Neural cell (in vitro differentiated cells): ENCODE measurements around the gene CES5A. TPM values are rescaled to one million over a fixed set of nuclear protein-coding genes. Genes with fewer than 3 reads are reported as not detected.

ENCODE experiments used
- H2AFZ ChIP-seq: fragments of 200-600, 300-800 bp; sonication (generic), shearing (Covaris generic); 2 replicates; pipeline ENCODE4 v1.6.0; 2014; ENCODE audit warnings: low read depth, mild to moderate bottlenecking, antibody characterized with exemption, low read length, moderate library complexity
- H3F3A ChIP-seq: fragments of 200-600 bp; shearing (Covaris generic); 2 replicates; pipeline ENCODE4 v1.6.1; 2016; ENCODE audit warnings: mild to moderate bottlenecking, moderate library complexity, mixed read lengths, antibody characterized with exemption, low read length; ENCODE audit not compliant: insufficient read depth, poor library complexity, severe bottlenecking
- H3K27ac ChIP-seq: fragments of 200-600, 300-800 bp; sonication (generic), shearing (Covaris generic); 2 replicates; pipeline ENCODE4 v1.5.1; 2014; ENCODE audit warnings: mild to moderate bottlenecking, low read length, moderate library complexity
- H3K27me3 ChIP-seq: fragments of 300-800, 200-600 bp; sonication (generic), shearing (Covaris generic); 2 replicates; pipeline ENCODE4 v1.6.0; 2014; ENCODE audit warnings: mild to moderate bottlenecking, low read depth, low read length, moderate library complexity; ENCODE audit not compliant: insufficient read depth
- H3K36me3 ChIP-seq: fragments of 300-800, 200-600 bp; sonication (generic), shearing (Covaris generic); 2 replicates; pipeline ENCODE4 v1.5.1; 2014; ENCODE audit warnings: mild to moderate bottlenecking, antibody characterized with exemption, low read length, moderate library complexity; ENCODE audit not compliant: insufficient read depth
- H3K4me2 ChIP-seq: fragments of 300-800, 200-600 bp; sonication (generic), shearing (Covaris generic); 2 replicates; pipeline ENCODE4 v1.6.0; 2014; ENCODE audit warnings: mild to moderate bottlenecking, low read length
- H3K4me3 ChIP-seq: fragments of 300-800, 200-600 bp; sonication (generic), shearing (Covaris generic); 2 replicates; pipeline ENCODE4 v1.5.1; 2014; ENCODE audit warnings: mild to moderate bottlenecking, low read length, moderate library complexity
- H3K79me2 ChIP-seq: fragments of 200-600 bp; shearing (Covaris generic); replicated peaks from 2 replicates; pipeline ENCODE4 v1.6.0; 2014; ENCODE audit warnings: mild to moderate bottlenecking, low read length, moderate library complexity; ENCODE audit not compliant: insufficient read depth
- H3K9ac ChIP-seq: fragments of 300-800, 200-600 bp; sonication (generic), shearing (Covaris generic); 2 replicates; pipeline ENCODE4 v1.6.1; 2016; ENCODE audit warnings: mild to moderate bottlenecking, low read length, mixed read lengths
- H3K9me2 ChIP-seq: fragments of 200-600 bp; shearing (Covaris generic); 2 replicates; pipeline ENCODE4 v1.6.1; 2016; ENCODE audit warnings: mild to moderate bottlenecking, low read length, mixed read lengths; ENCODE audit not compliant: insufficient read depth
- H3K9me3 ChIP-seq: fragments of 200-600, 300-800 bp; sonication (generic), shearing (Covaris generic); 2 replicates; pipeline ENCODE4 v1.6.1; 2016; ENCODE audit warnings: mild to moderate bottlenecking, mixed run types, low read length, moderate library complexity, mixed read lengths
- H4K20me1 ChIP-seq: fragments of 200-600 bp; shearing (Covaris generic); 2 replicates; pipeline ENCODE4 v1.6.1; 2016; ENCODE audit warnings: mild to moderate bottlenecking, mixed run types; ENCODE audit not compliant: insufficient read depth
- EP300 ChIP-seq: fragments of 450-650 bp; conservative IDR thresholded peaks from 2 replicates; pipeline ENCODE4 v1.6.1; 2014; ENCODE audit warnings: antibody characterized with exemption, mild to moderate bottlenecking, moderate library complexity; ENCODE audit not compliant: poor library complexity, severe bottlenecking
- EZH2 ChIP-seq: fragments of 200-600, 300-800 bp; shearing (Covaris generic), sonication (generic); IDR thresholded peaks from 2 replicates; pipeline ENCODE4 v1.6.1; 2014; ENCODE audit warnings: antibody characterized with exemption, low read length, borderline replicate concordance, mild to moderate bottlenecking; ENCODE audit not compliant: insufficient read depth, poor library complexity, severe bottlenecking
- MXI1 ChIP-seq: fragments of 450-650 bp; conservative IDR thresholded peaks from 2 replicates; pipeline ENCODE4 v1.6.1; 2014; ENCODE audit warnings: antibody characterized with exemption, mild to moderate bottlenecking; ENCODE audit not compliant: poor library complexity, severe bottlenecking
- POLR2AphosphoS5 ChIP-seq: IDR thresholded peaks from 2 replicates; pipeline ENCODE4 v1.6.1; 2012
- RAD21 ChIP-seq: fragments of 450-650 bp; conservative IDR thresholded peaks from 2 replicates; pipeline ENCODE4 v1.6.1; 2014; ENCODE audit warnings: antibody characterized with exemption, mild to moderate bottlenecking, moderate library complexity
- SMC3 ChIP-seq: fragments of 450-650 bp; conservative IDR thresholded peaks from 2 replicates; pipeline ENCODE4 v1.6.1; 2014; ENCODE audit warnings: antibody characterized with exemption, mild to moderate bottlenecking, moderate library complexity; ENCODE audit not compliant: poor library complexity
- TAF1 ChIP-seq: IDR thresholded peaks from 2 replicates; pipeline ENCODE4 v1.6.1; 2012; ENCODE audit warnings: low read depth
- polyA plus RNA-seq: library from polyadenylated mRNA; depleted of rRNA; stranded (reverse); fragments of >200 nt; gene quantifications from 2 replicates; pipeline ENCODE4 v1.2.3, GENCODE V29; 2014
- TF ChIP-seq, protein P1 (sequence below): fragments of 450-650 bp; IDR thresholded peaks from 2 replicates; pipeline ENCODE4 v1.5.1; 2014; ENCODE audit warnings: antibody characterized with exemption, mild to moderate bottlenecking, moderate library complexity; ENCODE audit not compliant: poor library complexity, severe bottlenecking
- TF ChIP-seq, protein P2 (sequence below): IDR thresholded peaks from 2 replicates; pipeline ENCODE4 v1.6.1; 2012; ENCODE audit warnings: borderline replicate concordance

The CES5A gene
- polyA plus RNA-seq, 1 donor from 2014 or later, result 0.27 TPM

DNA sequence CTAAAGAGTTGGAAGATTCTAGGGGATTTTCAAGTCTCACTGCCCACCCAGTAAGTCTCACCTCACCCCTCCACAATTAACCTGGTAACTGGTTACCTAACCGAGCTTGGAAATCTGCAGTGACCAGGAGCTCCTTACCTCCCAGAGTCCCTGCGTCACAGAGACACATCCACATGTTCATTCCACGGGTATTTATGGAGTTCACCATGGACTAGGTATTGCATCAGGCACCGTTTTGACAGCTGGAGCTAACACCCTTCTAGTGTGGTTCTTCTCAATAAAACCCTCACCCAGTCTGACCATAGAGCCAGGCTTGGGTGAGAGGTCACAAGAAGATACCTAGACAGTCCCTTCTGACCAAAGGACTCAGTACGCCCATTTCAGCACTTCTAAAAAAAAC is 2.1 kb downstream of the CES5A start:
- H3K36me3 ChIP-seq, result no peaks in the 10 kb centered on the region
- H3K27ac ChIP-seq, result no peak overlapping the region
- H3F3A ChIP-seq, result no peaks in the 10 kb centered on the region
- TF ChIP-seq EP300 (no peak), RAD21 (no peak), POLR2AphosphoS5 (no peak), TAF1 (no peak), SMC3 (no peak), EZH2 (no peak), MXI1 (no peak)
- TF ChIP-seq, protein P1, sequence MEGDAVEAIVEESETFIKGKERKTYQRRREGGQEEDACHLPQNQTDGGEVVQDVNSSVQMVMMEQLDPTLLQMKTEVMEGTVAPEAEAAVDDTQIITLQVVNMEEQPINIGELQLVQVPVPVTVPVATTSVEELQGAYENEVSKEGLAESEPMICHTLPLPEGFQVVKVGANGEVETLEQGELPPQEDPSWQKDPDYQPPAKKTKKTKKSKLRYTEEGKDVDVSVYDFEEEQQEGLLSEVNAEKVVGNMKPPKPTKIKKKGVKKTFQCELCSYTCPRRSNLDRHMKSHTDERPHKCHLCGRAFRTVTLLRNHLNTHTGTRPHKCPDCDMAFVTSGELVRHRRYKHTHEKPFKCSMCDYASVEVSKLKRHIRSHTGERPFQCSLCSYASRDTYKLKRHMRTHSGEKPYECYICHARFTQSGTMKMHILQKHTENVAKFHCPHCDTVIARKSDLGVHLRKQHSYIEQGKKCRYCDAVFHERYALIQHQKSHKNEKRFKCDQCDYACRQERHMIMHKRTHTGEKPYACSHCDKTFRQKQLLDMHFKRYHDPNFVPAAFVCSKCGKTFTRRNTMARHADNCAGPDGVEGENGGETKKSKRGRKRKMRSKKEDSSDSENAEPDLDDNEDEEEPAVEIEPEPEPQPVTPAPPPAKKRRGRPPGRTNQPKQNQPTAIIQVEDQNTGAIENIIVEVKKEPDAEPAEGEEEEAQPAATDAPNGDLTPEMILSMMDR, result no peak
- TF ChIP-seq, protein P2, sequence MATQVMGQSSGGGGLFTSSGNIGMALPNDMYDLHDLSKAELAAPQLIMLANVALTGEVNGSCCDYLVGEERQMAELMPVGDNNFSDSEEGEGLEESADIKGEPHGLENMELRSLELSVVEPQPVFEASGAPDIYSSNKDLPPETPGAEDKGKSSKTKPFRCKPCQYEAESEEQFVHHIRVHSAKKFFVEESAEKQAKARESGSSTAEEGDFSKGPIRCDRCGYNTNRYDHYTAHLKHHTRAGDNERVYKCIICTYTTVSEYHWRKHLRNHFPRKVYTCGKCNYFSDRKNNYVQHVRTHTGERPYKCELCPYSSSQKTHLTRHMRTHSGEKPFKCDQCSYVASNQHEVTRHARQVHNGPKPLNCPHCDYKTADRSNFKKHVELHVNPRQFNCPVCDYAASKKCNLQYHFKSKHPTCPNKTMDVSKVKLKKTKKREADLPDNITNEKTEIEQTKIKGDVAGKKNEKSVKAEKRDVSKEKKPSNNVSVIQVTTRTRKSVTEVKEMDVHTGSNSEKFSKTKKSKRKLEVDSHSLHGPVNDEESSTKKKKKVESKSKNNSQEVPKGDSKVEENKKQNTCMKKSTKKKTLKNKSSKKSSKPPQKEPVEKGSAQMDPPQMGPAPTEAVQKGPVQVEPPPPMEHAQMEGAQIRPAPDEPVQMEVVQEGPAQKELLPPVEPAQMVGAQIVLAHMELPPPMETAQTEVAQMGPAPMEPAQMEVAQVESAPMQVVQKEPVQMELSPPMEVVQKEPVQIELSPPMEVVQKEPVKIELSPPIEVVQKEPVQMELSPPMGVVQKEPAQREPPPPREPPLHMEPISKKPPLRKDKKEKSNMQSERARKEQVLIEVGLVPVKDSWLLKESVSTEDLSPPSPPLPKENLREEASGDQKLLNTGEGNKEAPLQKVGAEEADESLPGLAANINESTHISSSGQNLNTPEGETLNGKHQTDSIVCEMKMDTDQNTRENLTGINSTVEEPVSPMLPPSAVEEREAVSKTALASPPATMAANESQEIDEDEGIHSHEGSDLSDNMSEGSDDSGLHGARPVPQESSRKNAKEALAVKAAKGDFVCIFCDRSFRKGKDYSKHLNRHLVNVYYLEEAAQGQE, result no peak
- no peaks in the 10 kb centered on the region for H3K9me2 ChIP-seq
- no peaks in the 10 kb centered on the region for H4K20me1 ChIP-seq
- no peaks in the 10 kb centered on the region for H3K27me3 ChIP-seq
- no peak overlapping the region for H3K9ac ChIP-seq
- H3K79me2 ChIP-seq, result no peaks in the 10 kb centered on the region
- H2AFZ ChIP-seq, result no peak overlapping the region
- H3K9me3 ChIP-seq, result no peaks in the 10 kb centered on the region
- no peak overlapping the region for H3K4me2 ChIP-seq
- no peak overlapping the region for H3K4me3 ChIP-seq

DNA sequence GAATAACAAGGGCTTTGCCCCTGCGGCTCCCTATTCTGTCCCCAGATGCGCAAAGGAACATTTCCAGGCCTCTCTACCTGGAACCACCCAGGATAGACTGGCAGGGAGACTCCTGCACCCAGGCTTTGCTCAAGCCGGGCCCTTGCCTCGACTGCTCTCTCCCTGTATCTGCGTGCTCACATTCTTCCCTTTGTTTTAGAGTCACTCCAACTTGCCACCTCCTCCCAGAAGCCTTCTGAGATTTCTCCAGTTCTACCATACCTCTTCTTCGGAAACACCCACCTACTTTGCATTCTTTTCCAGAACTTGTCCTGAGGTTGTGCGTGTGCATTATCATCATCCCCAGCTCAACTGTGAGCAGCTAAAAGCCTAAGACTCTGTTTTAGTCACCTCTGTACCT is 3.0 kb downstream of the CES5A start:
- Histone ChIP-seq H3K9ac (no peak overlapping the region), H3K4me3 (no peak overlapping the region), H3K36me3 (no peaks in the 10 kb centered on the region), H3K79me2 (no peaks in the 10 kb centered on the region), H3K4me2 (no peak overlapping the region), H3K9me2 (no peaks in the 10 kb centered on the region), H3K9me3 (no peaks in the 10 kb centered on the region), H4K20me1 (no peaks in the 10 kb centered on the region), H3K27me3 (no peaks in the 10 kb centered on the region), H3F3A (no peaks in the 10 kb centered on the region), H2AFZ (no peak overlapping the region), H3K27ac (no peak overlapping the region)
- no peak for TF ChIP-seq MXI1
- TF ChIP-seq, protein P2, result no peak
- TF ChIP-seq SMC3, result no peak
- no peak for TF ChIP-seq EP300
- no peak for TF ChIP-seq POLR2AphosphoS5
- TF ChIP-seq TAF1, result no peak
- TF ChIP-seq, protein P1, result no peak
- TF ChIP-seq RAD21, result no peak
- TF ChIP-seq EZH2, result no peak
